Hematopoietic multipotent progenitor cell treated with erythropoietin and hydrocortisone succinate and interleukin-3 and kit ligand, for 15 days (in vitro differentiated cells): ENCODE measurements around the gene CHRNA7.
"Not testable (repeated sequence)": the region's sequence is repeated elsewhere in the genome, so short reads cannot be mapped to it uniquely, and the experiment has no call there.

Experiments used
- DNase-seq: peaks from one replicate; pipeline ENCODE4 v3.0.0-alpha.2; 2015; ENCODE audit warnings: low spot score

The CHRNA7 gene

DNA sequence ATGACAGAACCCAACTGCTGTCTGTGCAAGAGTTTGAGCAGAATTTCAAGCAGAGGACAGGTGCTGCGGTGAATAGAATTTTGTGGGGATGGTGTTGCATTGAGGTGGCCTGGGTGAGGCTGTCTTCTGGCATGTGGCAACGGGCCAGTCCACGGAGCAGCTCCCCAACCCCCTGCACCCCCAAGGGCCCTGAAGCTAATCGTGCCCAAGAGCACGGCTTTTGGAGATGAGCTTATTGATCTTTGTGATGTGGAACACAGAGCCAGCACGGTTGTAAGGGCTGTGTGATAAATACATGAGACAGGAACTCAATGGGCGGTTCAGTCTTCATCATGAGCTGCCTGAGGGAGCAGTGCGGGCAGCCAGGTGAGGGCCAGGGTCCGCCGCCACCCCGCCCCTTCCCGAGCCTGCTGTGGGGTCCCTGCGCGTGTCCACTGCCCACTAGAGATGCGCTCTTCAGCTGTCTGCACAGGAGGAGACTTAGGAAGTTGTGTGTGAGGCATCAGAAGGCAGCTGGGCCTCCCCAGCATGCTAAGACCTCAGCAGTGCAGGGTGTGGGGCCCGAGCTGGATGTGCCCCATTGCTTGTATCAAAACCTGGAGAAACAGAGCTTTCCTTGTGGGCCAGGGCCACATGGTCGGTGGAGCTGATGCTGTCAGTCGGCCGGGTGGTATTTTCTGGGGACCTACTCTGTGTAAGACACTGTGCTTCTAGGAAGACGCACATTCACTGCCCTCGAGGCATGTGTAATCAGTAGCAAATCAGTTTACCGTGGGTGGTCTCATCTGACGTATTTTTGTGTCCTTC is 90.5 kb downstream of the CHRNA7 start:
- DNase-seq: no peak

- DNase-seq: no peak
These were observed 91.0 kb downstream of the CHRNA7 start for GRCh38 chr15:32121384-32121695.

GRCh38 chr15:32122013-32122412 is 91.7 kb downstream of the CHRNA7 start:
- DNase-seq: no peak

GRCh38 chr15:32123473-32123872 is 93.2 kb downstream of the CHRNA7 start:
- no peak for DNase-seq

DNA sequence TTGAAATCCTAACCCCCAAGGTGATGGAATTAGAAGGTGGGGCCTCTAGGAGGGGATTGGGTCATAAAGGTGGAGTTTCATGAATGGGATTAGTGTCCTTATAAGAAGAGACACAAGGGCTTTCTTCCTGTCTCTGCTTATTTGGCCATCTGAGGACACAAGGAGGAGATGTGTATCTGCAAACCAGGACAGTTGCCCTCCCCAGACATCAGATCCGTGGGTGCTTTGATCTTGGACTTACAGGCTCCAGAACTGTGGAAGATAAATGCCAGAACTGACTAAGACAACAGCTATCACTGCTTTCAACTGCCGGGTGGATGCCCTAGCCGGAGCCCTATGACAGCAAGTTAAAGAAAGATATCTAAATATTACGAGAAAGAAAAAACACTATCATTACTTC is 94.4 kb downstream of the CHRNA7 start:
- no peak for DNase-seq

DNA sequence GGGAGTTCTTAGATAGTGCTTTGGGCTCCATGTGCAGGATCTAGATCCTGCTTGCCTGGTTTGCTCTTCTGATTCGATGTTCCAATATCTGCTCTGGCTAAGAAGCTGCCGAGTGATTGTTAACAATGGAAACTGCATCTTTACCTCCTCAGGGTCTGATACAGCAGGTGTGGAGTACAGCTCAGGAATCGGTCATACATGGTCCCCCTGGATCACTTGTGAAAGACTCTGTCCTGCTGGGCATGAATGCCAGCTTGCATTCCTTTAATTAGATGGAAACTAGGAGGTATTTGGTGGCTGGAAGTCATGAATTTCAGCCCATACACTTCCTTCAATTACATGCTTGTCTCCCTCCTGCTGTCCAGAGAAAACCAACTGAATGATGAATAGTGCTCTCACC is 95.3 kb downstream of the CHRNA7 start:
- no peak for DNase-seq

GRCh38 chr15:32129815-32130214 is 99.5 kb downstream of the CHRNA7 start:
- DNase-seq: no peak

DNA sequence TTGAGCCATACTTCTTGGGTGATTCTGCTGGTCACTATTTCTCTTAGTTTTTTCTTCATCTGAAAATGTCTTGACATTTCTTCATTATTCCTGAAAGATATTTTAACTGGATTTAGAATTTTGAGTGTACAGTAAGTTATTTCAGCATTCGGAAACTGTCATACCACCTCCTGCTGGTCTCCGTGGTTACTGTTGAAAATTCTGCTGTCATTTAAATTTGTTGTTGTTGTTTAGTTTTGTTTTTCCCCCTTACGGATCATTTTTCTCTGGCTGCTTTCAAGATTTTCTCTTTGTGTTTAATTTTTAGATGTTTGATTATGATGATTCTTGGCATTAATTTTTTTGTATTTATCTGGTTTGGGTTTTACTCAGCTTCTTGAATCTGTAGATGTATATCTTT is 100.5 kb downstream of the CHRNA7 start:
- DNase-seq: no peak

GRCh38 chr15:32131803-32132202 is 101.5 kb downstream of the CHRNA7 start:
- DNase-seq: no peak

DNA sequence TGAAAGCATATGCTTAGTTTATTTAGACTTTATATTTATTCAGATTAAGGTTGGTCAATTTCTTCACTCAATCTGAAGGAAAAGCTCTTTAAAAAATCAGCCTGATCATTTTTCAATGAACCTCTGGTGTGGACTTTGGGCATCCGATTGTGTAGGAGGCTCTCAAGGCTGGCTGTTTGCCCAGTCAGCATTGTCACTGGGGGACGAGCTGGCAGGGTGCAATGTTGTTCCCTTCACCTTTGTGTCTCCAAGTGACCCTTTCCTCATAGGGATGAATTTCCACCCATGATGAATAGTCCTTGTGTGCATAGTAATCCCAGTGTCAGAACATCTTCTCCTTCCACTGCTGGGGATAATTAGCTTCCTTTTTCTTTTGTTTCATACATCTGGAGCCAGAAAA is 102.5 kb downstream of the CHRNA7 start:
- DNase-seq: no peak

- no peak for DNase-seq
These were observed 104.5 kb downstream of the CHRNA7 start for GRCh38 chr15:32134842-32135241.

GRCh38 chr15:32135335-32135734 is 105.0 kb downstream of the CHRNA7 start:
- no peak for DNase-seq

- not testable (repeated sequence) for DNase-seq
These were observed 115.2 kb downstream of the CHRNA7 start for GRCh38 chr15:32145512-32145911.

GRCh38 chr15:32148833-32149555 is 118.7 kb downstream of the CHRNA7 start:
- DNase-seq: no peak

- no peak for DNase-seq
These were observed 122.3 kb downstream of the CHRNA7 start for GRCh38 chr15:32152574-32152973.

DNA sequence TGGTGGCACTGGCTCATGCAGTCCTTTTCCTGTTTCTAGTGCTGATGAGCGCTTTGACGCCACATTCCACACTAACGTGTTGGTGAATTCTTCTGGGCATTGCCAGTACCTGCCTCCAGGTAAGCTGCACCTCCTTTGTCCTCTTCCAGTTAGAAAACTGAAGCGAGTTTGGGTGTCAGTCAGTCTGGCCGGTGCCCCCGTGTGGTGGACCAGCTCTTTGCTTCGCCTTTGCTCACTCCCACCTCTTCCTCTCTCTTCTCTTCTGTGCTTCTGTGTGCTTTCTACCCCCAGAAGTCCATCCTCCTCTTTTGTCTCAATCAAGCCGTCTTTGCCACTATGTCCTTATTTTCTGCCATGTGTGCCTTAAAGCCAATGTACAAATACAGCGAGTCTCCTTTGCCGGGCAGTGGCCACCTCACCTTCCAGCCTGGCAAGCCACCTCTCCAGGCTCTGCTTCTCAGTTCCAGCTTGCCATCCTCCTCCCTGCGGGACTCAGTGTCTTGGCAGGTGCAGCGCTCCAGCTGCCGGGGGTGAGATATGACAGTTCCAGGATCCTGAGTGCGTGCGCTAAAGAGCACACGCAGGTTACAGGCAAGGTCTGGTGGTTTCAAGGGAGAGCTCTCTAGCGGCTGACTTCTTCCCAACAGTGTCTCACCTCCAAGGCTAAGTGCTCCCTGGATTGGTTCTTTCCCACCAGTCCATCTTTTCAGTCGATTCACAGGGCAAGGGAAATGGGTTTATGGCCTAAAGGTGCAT is 123.7 kb downstream of the CHRNA7 start:
- not testable (repeated sequence) for DNase-seq

DNA sequence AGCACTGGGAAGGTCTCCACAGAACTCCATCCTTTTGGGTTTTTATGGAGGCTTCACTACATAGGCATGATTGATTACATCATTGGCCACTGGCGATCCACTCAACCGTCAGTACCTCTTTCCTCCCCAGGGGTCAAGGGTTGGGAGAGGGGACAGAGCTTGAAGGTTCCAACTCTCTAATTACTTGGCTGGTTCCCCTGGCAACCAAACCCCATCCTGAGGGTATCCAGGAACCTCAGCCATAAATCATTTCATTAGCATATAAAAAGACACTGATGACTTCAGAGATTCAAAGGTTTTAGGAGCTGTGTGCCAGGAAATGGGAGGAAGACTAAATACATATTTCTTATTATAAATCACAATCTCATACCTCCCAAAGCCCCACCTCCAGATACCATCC is 131.8 kb downstream of the CHRNA7 start:
- DNase-seq: not testable (repeated sequence)

DNA sequence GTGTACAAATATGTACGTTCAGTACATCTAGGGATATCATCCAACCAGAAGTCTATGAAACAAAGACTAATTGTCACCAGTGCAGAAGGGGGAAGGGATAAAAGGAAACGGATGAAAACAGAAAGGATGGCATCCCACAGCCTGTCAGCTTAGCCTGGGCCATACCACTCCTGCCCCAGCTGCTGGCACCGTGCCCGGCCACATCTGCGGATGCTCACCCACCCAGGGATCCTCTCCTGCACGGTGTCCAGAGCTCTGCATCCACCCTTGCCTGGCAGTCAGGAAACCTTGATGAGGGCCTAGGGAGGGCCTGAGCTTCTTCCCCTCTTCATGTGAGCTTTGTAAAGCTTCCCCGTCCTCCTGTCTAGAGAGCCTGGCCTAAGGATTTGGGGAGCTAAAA is 133.8 kb downstream of the CHRNA7 start:
- DNase-seq: not testable (repeated sequence)

DNA sequence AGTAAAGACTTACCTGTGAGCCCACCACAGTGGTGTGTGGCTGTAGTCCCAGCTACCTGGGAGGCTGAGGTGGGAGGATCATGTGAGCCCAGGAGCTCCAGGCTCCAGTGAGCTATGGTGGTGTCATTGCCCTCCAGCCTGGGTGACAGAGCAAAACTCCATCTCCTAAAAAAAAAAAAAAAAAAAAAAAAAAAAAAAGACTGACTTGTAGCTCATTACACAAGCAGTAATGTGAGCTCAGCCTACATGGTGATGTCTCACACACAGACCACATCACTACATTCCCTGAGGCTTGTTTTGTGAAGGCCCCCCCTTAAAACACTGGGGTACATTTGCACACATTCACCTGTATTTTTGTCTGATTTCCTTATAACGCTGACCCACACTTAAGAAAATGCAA is 134.4 kb downstream of the CHRNA7 start:
- DNase-seq: not testable (repeated sequence)

DNA sequence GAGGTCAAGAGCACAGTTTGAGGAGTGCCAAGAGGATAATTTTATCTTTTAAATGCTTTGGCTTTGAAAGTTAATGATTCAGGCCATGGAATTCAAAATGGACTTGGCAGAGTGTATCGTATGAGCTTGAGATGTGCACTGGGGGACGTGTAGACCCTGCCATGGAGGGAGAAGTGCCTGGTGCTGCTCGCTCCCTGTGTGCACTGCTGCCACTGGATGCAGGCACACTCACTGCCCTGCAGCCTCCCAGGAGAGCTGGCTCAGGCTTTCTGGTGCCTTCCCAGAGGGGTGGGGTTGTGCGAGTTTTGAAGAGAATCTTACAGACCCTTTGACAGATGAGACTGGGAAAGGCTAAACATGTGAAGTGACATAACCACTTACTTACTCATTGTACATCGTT is 135.5 kb downstream of the CHRNA7 start:
- not testable (repeated sequence) for DNase-seq

DNA sequence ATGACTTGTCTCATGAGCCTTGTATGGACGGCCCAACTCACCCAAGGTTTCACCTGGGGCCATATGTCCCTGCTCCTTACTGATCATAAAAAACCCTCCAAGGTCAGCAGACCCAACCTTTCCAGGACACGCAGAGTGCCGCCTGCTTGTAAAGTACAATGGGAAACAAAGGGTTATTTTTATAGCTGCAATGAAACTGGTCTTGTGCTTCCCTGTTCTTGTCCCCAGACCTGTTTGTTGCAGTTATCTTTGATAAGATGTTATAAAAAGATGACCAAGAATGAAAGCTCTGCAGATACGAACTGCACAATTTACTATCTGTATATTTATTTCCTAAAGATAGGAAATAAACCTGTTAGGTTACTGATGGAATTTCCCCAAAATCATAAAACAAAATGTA is 136.0 kb downstream of the CHRNA7 start:
- not testable (repeated sequence) for DNase-seq

DNA sequence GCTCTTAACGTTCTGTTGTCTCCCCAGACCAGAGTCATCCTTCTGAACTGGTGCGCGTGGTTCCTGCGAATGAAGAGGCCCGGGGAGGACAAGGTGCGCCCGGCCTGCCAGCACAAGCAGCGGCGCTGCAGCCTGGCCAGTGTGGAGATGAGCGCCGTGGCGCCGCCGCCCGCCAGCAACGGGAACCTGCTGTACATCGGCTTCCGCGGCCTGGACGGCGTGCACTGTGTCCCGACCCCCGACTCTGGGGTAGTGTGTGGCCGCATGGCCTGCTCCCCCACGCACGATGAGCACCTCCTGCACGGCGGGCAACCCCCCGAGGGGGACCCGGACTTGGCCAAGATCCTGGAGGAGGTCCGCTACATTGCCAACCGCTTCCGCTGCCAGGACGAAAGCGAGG is 137.6 kb downstream of the CHRNA7 start:
- not testable (repeated sequence) for DNase-seq

DNA sequence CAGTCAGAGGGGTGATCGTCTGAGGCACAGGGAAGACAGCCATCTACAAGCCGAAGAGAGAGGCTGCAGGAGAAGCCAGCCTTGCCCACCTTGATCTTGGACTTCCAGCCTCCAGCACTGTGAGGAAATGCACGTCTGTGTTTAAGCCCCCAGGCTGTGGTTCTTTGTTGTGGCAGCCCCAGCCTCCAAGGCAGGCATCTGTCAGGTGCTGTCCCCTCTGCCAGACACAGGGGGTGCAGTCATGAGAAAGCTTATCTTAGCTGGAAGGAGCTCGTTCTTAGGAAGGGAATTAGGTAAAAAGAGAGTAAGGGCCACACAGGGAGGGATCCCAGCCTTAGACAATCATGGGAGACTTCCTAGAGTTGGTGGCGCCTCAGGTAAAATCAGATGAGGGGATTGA is 150.3 kb downstream of the CHRNA7 start:
- not testable (repeated sequence) for DNase-seq
